ENCODE results near the gene PABPC1L. TPM values are rescaled to one million over a fixed set of nuclear protein-coding genes. Genes with fewer than 3 reads are reported as not detected.

Gene PABPC1L
- total and polyA plus RNA-seq, 2 of the 13 experiments (the other 11 are each of a cell fraction or from before 2014, with no cell fraction given): 30.8 to 252 TPM

GRCh38 chr20:44914924-44915323 lies 5.1 kb downstream of the PABPC1L start:
- Histone ChIP-seq H3K4me3 (replicated peaks in 1 of 3; ENCODE audit: insufficient read depth in 1 of 3, low read depth in 2 of 3, low read length in 3 of 3) (no peak overlapping the region), H3K4me2 (ENCODE audit: low read depth, low read length) (no peak overlapping the region), H3K4me1 (ENCODE audit: insufficient read depth, low read length) (peaks cover 9% of the 10 kb centered on the region), H2AFZ (ENCODE audit: low read length) (no peak overlapping the region), H3K27me3 (ENCODE audit: control insufficient read depth in 1 of 2, insufficient read depth in 2 of 2, low read length in 2 of 2) (no peaks in the 10 kb centered on the region; a peak in 1 of 5 replicates), H3K36me3 (replicated peaks in 1 of 2; ENCODE audit: control insufficient read depth in 1 of 2, insufficient read depth in 2 of 2, low read length in 2 of 2) (peaks cover 25 to 71% of the 10 kb centered on the region in 2 experiments), H3K9ac (ENCODE audit: insufficient read depth, low read depth, low read length) (no peak overlapping the region), H3K79me2 (ENCODE audit: insufficient read depth, low read length) (peaks cover 8% of the 10 kb centered on the region), H3K27ac (ENCODE audit: extremely low read length, insufficient read depth, low read length) (no peak overlapping the region), H4K20me1 (ENCODE audit: insufficient read depth, low read length) (peaks cover 3% of the 10 kb centered on the region; the same call in 1 of the 2 replicates), H3K9me3 (ENCODE audit: low read length) (no peaks in the 10 kb centered on the region)
- ATAC-seq (no peak), DNase-seq (ENCODE audit: low spot score) (no peak), FAIRE-seq (no peak)
- ChIA-PET CTCF (ENCODE audit: low intra/inter-chr PET ratio, low total read pairs) (no interaction called here), POLR2A (interaction anchor here (1.0 kb wide), 1 partner anchor 45 kb away, joined by 3 read pairs; the partner anchor contains the start of gene TOMM34)
- no TSS peak for BruUV-seq (replicated peaks)
- 95% methylated on average over 1 of the region's 1 CpG for WGBS (ENCODE audit: low lambda C conversion rate)
- intact Hi-C loops (cut with micrococcal nuclease; ENCODE audit: unreplicated experiment): no loop called here
- in situ Hi-C loops (cut with HindIII; ENCODE audit: extremely low pct_ligation_motif_present, low pct_unique_long_range_greater_than_20kb): no loop called here
- no peak for TF ChIP-seq ZNF501 (CRISPR knock-in tag; IDR thresholded peaks at IDR 0.05)
- TF ChIP-seq CEBPB (IDR thresholded peaks at IDR 0.05; ENCODE audit: borderline replicate concordance, low read depth, low read length): peak; percentile 72; the same call in 1 of the 2 replicates

DNA sequence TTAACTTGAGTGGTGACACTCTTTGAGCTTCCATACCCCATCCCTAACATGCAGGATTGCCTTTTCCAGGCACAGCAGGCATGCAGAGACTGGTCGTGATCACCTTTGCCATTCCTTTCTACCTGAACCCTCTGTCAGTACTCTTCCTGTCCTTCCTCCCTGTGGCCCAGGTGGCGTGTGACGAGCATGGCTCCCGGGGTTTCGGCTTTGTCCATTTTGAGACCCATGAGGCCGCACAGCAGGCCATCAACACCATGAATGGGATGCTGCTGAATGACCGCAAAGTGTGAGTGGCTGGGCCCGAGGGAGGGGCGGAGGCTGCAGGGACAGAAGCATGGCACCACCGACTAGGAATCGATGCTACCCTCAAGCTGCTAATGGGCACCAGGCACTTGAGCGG lies 6.7 kb downstream of the PABPC1L start:
- peaks cover 8% of the 10 kb centered on the region for H3K4me1 ChIP-seq (ENCODE audit: insufficient read depth, low read length)
- no peak overlapping the region for H3K9ac ChIP-seq (ENCODE audit: insufficient read depth, low read depth, low read length)
- peaks cover 3% of the 10 kb centered on the region; the same call in 1 of the 2 replicates for H4K20me1 ChIP-seq (ENCODE audit: insufficient read depth, low read length)
- ATAC-seq: no peak
- H3K4me2 ChIP-seq (ENCODE audit: low read depth, low read length): no peak overlapping the region
- no peaks in the 10 kb centered on the region for H3K27me3 ChIP-seq (ENCODE audit: control insufficient read depth in 1 of 2, insufficient read depth in 2 of 2, low read length in 2 of 2)
- no peak for FAIRE-seq
- BruUV-seq (replicated peaks): no TSS peak
- peaks cover 28 to 78% of the 10 kb centered on the region in 2 experiments for H3K36me3 ChIP-seq (replicated peaks in 1 of 2; ENCODE audit: control insufficient read depth in 1 of 2, insufficient read depth in 2 of 2, low read length in 2 of 2)
- in situ Hi-C loops (cut with HindIII; ENCODE audit: extremely low pct_ligation_motif_present, low pct_unique_long_range_greater_than_20kb) (no loop called here), intact Hi-C loops (cut with micrococcal nuclease; ENCODE audit: unreplicated experiment) (no loop called here)
- no peak overlapping the region for H3K27ac ChIP-seq (ENCODE audit: extremely low read length, insufficient read depth, low read length)
- POLR2A ChIA-PET: interaction anchor here (0.7 kb wide), 1 partner anchor 9 kb away, joined by 4 read pairs; no protein-coding TSS in a partner anchor
- no peak overlapping the region for H2AFZ ChIP-seq (ENCODE audit: low read length)
- CTCF ChIA-PET (ENCODE audit: low intra/inter-chr PET ratio, low total read pairs): no interaction called here
- H3K4me3 ChIP-seq (replicated peaks in 1 of 3; ENCODE audit: insufficient read depth in 1 of 3, low read depth in 2 of 3, low read length in 3 of 3): no peak overlapping the region
- H3K79me2 ChIP-seq (ENCODE audit: insufficient read depth, low read length): peaks cover 4% of the 10 kb centered on the region
- no peak for DNase-seq (ENCODE audit: low spot score)
- H3K9me3 ChIP-seq (ENCODE audit: low read length): no peaks in the 10 kb centered on the region
- 96% methylated on average over 12 of the region's 12 CpGs for WGBS (ENCODE audit: low lambda C conversion rate)
- TF ChIP-seq ZFX (CRISPR knock-in tag; IDR thresholded peaks at IDR 0.05; ENCODE audit: low read depth) (0 out of 2 replicates have a peak, but pooled peaks have one; percentile 11), SP2 (CRISPR knock-in tag; IDR thresholded peaks at IDR 0.05) (no peak), MTA1 (CRISPR knock-in tag; IDR thresholded peaks at IDR 0.05; ENCODE audit: borderline replicate concordance) (peak; percentile 58; the same call in 1 of the 2 replicates), KDM5A (IDR thresholded peaks at IDR 0.05; ENCODE audit: borderline replicate concordance, low read length) (no peak), ZNF136 (CRISPR knock-in tag; IDR thresholded peaks at IDR 0.05; ENCODE audit: low read depth) (no peak), SETDB1 (CRISPR knock-in tag; IDR thresholded peaks at IDR 0.05; ENCODE audit: borderline replicate concordance) (no peak), AGO2 (optimal IDR thresholded peaks at IDR 0.05; ENCODE audit: low read depth, low read length) (peak; percentile 32), PATZ1 (CRISPR knock-in tag; IDR thresholded peaks at IDR 0.05) (no peak)
- TF ChIP-seq, protein P1, sequence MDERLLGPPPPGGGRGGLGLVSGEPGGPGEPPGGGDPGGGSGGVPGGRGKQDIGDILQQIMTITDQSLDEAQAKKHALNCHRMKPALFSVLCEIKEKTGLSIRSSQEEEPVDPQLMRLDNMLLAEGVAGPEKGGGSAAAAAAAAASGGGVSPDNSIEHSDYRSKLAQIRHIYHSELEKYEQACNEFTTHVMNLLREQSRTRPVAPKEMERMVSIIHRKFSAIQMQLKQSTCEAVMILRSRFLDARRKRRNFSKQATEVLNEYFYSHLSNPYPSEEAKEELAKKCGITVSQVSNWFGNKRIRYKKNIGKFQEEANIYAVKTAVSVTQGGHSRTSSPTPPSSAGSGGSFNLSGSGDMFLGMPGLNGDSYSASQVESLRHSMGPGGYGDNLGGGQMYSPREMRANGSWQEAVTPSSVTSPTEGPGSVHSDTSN (CRISPR knock-in tag; IDR thresholded peaks at IDR 0.05): no peak
- TF ChIP-seq, protein P2, sequence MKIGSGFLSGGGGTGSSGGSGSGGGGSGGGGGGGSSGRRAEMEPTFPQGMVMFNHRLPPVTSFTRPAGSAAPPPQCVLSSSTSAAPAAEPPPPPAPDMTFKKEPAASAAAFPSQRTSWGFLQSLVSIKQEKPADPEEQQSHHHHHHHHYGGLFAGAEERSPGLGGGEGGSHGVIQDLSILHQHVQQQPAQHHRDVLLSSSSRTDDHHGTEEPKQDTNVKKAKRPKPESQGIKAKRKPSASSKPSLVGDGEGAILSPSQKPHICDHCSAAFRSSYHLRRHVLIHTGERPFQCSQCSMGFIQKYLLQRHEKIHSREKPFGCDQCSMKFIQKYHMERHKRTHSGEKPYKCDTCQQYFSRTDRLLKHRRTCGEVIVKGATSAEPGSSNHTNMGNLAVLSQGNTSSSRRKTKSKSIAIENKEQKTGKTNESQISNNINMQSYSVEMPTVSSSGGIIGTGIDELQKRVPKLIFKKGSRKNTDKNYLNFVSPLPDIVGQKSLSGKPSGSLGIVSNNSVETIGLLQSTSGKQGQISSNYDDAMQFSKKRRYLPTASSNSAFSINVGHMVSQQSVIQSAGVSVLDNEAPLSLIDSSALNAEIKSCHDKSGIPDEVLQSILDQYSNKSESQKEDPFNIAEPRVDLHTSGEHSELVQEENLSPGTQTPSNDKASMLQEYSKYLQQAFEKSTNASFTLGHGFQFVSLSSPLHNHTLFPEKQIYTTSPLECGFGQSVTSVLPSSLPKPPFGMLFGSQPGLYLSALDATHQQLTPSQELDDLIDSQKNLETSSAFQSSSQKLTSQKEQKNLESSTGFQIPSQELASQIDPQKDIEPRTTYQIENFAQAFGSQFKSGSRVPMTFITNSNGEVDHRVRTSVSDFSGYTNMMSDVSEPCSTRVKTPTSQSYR (CRISPR knock-in tag; IDR thresholded peaks at IDR 0.05; ENCODE audit: borderline replicate concordance): no peak

Data from HepG2 (cell line).